ENCODE data around the gene PEPD.

GRCh38 chr19:33552191-33552927 is 30.8 kb upstream of the PEPD start:
- TF ChIP-seq POLR2A (IDR thresholded peaks at IDR 0.05) (no peak), CTCF (IDR thresholded peaks at IDR 0.05) (no peak), EP300 (IDR thresholded peaks at IDR 0.05) (no peak)

Measured in tibial nerve (tissue), 4 donors.